ENCODE results near the gene MEIS2.

Gene MEIS2

DNA sequence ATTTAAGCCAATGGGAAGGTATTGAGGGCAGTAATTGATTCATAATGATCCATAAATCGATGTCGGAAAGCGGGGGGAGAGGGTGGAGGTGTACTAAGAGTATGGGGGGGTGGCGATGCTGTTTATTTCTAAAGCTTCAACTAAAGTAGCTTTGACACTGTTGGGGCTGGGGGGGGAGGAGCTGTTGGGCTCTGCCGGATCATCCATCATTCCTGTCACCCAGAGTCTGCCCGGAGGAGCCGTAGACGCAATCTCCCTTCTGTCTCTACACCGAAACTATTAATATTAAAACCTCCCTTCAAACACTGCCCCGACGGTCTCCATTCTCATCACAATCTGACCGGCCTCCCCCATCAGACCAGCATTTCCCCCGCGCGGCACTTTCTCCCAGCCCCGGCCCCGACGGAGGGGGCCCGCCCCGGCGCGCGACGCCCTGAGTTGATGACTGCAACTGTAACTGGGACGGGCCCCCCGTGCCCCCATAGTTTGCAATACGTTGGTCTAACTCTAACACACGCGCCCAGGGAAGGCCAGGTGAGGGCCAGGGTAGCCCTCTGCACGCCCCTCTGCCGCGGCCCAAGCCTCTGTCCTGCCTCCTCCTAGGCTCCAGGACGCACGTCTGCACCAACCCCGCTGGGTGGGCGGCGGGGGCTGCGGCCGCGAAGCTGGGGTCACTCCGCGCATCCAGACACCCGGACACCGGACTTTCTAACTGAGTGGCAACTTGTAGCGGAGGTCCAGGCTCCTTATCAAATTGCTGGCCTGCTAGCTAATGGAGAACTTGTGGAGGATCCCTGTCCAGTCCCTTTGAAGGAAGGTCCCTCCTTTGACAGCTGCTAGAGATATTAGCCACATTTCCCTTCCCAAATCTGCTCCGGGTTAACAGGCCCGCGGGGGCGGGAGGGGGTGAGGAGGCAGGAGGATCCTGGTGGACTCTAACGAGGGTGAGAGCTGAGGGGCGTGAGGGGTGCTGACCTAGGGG lies 212.0 kb downstream of the MEIS2 start:
- DNase-seq, result no peak

DNA sequence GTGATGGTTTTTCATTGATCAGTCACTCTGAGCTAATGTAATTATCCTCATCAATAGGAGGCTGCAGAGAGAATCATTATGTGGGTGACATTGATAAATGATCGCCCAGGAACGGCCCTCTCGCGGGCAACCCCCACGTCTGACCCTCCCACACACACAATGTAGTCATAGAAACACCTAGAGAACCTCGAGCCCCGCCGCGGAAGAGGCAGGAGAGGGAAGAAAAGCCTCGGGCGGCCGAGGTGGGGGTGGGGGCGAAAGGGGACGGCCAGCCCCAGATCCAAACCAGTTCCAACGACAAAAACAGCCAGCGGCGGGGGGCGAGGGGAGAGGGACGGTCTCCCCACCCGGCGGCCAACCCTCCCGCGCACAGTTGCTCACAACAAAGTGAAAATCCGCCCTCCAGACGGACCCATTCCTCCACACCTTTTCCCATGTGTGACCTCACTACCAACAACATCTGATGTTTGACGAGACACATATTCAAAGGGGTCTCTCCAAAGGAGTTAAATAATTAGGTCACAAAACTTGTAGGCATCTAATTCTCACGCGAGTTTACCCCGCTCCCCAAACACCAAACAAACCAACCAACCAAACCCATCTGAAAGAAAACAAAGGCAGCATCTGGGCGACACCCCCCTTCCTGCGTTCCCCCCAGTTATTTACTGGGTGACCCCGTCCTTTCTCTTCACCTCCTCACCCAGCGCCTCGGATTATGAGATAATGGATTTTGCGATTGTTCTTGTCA lies 213.0 kb downstream of the MEIS2 start:
- DNase-seq, result no peak

DNA sequence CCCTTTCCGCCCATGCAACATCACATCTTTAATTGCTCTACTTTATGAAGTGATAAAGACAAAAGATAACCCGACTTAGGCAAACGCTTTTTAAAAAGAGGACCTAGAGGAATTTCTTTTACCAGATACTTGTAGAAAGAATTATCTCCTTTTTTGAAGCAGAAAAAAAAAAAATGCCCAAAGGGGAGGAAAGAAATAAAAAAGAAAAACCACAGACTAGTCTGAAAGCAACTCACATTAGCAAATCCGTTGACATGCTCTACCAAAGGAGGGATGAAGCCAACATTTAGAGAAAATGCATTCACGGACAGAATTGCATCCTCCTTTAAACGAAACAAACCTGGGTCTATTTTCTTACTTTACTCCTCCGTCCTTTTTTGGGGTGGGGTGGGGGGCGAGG lies 213.6 kb downstream of the MEIS2 start:
- no peak for DNase-seq

DNA sequence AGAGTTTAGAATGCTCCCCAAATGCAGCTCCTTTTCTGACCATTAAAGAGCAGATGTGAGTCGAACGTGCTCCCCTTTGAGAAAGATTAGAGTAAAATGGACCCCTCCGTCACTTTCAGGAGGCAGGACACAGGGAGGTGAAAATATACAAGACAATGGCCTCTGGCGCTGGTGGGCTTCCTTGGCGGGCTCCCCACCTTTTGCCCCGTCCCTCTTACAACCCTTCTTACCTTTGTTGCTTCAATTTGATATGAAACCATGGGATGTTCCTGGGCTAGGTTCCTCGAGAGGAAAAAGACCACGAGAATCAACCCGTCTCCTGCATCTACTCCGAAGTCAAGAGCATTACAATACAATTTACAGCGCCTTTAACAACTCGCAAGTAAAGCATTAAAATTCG lies 214.2 kb downstream of the MEIS2 start:
- DNase-seq, result no peak

DNA sequence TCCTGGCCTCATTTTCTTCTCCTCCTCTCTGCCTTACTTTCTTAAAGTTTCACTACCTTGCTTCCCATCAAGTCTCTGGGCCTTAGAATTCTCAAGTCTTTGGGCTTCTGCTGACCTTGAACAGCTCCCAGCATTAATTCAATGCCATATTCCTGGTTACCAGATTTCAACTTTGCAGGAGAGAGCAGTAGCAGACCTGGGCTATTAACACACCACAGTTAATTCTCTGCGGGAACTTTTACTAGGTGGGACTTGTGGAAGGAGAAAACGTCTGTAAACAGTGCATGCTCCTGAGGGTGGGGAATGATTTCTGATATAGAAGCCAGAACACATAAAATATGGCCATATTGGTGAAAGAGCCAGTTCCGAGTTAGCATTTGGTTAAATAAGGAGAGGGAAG lies 214.6 kb downstream of the MEIS2 start:
- no peak for DNase-seq

DNA sequence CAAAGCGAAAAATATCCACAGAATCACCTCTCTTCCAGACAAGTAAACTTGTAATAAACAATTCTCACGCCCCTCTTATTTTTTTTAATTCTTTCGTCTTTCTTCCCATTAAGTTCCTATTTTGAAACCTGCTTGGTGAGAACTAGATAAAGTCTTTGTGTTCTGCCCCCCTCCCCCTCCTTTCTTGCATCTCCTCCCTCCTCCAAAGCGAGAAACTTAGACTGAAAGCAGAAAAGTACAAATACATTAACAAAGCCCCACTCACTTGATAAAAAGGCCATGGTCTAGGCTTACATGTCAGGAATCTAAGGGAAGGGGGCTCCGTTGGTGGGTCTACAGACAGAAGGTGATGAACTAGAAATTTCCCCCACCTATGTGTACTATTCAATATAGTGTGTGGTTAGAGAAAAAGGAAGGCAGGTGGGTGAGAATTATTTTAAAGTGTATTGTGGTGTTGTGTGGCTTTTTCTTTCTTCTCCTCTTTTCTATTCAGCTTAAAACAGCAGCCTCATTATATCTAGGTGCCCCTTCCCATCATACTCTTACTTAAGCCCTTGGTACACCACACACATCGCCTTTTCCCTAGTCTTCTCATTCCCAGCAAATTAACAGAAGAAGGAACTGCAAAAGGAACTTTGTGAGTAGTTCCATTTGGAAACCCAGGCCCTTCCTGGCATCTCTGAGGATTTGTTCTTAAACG lies 215.3 kb downstream of the MEIS2 start:
- DNase-seq, result no peak

DNA sequence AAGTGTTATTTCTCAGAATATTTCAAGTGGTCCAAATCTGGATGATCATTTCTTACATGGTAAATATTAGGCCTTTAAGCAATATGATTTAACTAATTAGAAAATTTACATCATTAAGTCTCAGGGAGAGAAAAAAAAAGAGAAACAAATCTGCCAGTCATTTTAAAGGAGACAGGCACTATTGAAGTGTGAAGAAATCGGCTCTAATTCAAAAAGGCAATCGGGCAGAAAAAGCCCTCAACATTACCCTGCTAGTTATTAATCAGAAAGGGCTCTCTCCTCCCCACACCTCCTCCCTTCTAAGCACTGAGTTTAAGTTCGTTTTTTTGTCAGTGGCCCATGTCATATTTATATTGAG lies 215.9 kb downstream of the MEIS2 start:
- DNase-seq, result no peak

DNA sequence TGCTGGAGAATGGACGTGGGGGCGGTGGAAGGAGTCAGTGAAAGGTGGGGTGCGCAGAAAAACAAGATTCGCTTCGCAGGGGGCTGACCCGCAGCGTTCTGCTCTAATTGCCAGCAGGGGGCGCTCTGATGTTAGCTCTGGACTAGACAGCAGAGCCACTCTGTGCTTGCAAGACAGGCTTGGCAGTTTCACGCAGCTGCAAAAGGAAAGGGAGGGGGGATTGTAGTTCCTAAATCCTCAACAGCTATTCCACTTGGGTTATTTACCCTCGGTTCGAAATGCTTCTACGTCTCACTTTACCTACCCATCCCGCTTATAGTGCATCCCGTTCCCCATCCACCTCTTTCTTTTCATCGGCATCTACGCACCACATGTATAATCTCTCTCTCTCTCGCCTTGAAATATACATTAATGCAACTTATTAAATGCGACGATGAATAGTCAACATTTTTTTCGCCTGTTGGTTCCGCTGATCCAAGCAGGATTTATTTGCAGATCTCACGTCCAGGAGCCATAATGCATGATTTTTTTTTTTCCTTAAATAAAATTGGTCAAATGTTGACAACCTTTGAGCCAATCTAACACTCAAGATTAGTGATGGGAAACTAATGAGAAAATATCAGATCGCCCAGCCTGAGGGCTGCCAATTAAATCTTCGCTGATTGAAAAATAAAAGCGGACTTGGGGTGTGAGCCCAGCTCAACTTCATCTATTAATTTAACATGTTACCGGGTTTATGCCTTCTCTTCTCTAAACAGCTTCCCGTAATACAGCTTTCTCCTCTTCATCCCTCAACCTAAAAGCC lies 216.4 kb downstream of the MEIS2 start:
- DNase-seq, result peak; percentile 21

DNA sequence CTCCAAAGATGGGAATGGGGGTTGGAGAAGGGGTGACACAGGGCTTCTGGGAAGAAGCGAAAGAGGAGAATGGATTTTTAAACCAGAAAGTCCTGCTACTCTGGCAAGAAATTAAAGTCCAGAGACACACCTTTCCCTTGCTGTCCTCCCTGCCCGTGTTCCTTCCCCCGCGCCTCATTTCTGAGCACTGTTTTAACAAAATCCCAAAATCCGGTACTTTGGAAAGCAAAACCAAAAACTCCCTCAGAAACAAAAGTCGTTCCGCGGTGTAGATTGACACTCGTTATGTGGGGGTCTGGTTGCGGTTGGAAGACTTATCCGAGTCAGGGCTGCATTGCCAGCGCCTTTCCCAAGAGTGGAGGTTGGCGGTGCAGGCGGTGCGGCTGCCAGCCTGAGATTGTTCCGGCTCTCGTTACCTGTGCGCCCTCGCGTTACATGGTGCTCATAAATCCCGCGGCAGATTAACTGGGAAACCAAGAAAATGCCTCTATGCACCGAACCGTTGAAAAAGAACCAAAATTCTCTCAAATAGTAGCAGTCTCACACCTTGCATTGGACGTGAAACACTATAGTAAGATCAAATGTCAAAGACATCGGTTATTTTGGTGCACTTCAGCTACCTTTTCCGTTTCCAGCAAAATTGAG lies 217.7 kb downstream of the MEIS2 start:
- no peak for DNase-seq

DNA sequence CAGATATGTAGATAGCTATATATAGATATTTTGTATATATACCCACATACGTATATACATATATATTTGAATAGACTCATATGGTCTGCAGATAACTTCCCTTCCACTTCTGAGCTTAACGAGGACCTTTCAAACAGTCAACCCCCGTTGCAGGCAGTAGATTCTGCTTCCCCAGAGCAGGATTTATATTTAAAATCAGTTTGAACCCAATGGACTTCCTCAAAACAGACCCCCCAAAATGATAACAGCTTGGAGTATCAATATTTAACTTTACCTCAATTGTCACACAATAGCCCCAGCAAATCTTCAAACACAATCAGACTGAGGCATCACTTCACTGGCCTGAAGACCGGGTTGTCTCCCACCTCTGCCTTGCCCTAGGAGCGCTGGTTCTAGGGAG lies 218.3 kb downstream of the MEIS2 start:
- no peak for DNase-seq

DNA sequence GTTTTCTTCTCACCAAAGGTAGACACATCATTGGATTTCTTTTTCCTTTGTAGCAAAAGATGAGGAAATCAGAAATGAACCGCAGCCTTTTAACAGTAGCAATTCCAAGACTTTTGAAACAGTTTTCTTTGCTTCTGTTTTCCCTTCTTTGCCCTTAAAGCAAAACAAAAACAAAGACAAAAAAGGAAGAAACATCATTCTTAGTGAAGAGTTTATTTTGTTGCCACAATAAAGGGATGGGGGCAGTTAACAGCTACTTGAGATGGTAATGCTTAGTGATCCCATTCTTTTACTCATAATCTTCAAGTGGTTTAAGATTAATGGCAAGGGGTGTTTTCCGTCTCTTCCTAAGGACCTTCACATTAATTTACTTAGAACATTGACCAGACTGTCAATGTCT lies 218.8 kb downstream of the MEIS2 start:
- no peak for DNase-seq

DNA sequence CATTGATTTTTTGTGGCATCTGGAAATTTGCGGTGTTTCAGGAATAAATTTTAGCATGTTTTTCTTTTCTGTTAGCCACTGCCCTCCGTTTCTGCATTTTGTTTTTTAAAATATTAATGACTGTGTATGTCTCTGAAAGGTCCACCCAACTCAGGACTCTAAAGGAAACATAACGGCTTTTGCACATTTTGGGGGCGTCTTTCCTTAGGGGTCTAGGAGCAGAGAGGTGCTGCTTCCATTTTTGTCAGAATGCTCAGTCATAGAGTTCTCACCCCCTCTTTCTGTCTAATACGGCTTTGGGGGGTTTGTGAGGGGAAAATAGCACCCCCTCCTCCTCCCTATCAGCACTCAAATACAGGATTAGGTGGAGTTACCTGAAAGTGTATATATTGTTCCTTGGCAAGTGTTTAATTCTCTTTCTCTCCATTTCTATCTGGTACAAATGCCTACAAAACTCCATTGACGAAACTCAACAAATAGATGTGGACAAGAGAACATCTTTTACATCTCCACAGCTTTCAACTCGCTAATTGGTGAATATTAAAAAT lies 219.4 kb downstream of the MEIS2 start:
- DNase-seq, result no peak

DNA sequence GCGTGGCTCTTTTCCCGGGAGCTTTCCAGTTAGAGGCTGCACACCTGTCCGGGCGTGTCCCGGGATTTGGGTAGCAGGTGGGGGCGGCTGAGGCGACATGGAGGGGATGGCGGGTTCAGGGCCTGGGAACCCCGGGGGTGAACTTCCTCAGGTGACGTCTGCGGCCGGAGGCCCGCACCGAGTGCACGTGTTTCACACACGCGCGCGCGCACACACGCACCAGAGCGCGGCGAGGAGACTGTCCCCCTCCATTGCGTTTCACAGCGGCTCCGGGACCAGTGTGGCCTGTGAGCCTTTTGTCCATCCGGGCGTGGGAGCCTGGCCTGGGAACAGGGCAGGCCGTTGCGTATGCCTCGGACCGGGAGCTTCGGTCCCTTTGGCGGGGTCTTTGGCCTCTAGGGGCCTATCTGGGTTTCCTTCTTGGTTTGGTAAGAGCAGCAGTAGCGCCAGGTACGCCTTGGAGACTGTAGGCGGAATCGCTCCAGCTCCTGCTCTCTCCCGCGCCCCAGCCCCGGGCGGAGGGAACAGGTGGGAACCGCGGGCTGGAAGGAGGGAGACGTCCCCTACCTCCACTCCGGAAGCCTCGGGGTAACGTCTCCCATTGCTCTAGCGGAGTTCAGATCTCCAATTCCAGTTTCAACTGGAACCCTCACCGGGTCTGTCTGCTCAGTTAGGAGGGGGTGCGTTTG lies 220.0 kb downstream of the MEIS2 start:
- DNase-seq, result no peak

DNA sequence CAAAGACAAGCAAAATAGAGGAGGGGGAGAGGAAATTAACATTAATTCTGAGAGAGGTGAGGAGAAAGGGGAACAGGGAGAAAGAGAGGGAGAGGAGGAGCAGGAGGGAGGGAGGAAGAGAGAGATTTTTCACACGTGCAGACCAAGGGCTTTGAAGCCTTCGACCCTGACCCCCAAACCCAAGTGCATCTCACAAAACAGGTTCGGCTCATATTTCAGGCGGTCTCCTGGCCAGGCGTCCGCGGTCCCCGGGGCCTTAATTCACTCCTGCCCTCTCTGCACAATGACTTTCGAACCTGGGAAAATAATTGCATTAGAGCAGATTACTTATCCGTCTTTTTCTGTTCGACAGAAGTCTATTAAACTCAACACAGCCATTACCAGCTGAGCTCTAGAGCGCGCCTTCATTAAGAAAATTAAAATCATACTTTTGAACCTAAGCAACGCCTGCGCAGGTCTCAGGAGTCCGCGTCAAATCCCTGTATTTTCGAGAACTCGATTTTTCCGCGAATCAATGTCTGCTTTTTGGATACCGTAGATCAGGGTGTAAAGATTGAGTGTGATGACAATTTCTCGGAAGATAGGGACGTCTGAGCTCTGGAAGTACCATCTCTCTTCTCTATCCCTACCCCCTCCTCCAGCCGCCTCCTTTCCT lies 220.7 kb downstream of the MEIS2 start:
- no peak for DNase-seq

DNA sequence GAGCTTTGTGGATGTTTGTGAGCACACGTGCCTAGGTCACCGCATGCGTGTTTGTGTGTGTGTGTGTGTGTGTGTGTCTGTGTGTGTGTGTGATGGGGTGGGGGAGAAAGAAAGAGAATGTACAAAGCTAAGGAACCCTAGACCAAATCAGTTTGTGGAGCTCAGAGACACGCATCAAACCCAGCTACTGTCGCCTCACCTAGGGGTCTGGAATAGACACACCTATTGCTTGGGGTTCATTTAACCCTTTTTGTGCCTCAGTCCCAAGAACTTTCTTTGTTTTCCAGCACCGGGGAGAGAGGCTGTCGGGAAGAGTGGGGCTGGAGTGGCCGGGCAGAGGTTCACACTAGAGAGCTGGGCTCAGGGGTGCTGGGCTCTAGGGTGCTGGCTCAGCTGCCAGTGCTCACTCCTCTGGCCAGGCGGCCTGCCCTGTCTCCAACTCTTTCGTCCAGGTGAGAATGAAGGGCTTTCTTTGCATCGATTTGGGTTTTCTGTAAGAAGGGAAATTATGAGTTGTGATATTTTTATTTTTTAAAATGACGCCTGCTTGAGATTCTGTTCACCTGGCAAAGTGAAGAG lies 221.6 kb downstream of the MEIS2 start:
- no peak for DNase-seq

DNA sequence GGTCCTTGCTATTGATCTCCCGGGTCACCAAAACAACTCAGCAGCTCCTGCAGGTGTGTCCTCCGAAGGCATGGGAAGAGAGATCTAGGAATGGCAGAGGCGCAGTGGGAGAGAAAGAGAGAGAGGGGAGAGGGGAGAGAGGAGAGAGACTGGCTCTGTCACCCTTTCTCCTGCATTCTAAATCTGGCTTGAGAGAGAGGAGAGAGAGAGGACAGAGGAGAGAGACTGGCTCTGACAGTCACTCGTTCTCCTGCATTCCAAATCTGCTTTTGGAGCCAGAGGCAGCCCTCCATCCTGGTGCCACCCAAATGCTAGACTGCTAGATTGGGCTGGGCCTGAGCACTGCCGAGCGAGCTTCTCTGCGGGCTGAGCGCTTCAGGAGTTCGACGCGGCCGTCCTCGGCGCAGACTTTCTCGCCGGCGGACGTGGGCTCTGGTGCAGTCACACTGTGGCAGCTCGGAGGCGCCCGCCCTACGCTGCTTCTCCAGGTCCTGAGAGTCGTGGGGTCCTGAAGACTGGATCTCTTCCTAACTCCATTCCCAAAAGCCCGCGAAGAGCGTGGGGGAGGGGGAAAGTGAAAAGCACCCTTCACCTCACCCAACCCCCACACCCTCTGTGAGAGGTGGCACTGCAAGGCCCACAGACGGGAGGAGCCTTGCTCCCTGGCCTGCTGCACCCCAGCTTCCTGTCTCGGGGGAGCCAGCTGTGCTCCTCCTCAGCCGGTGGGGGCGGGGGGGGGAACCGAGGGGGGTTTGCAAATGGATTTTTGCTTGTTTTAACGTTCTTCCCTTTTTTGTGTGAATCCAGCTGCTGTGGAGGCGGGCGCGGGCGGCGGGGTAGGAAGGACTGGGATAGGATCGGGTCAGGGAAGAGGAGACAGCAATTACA lies 222.3 kb downstream of the MEIS2 start:
- DNase-seq, result no peak

DNA sequence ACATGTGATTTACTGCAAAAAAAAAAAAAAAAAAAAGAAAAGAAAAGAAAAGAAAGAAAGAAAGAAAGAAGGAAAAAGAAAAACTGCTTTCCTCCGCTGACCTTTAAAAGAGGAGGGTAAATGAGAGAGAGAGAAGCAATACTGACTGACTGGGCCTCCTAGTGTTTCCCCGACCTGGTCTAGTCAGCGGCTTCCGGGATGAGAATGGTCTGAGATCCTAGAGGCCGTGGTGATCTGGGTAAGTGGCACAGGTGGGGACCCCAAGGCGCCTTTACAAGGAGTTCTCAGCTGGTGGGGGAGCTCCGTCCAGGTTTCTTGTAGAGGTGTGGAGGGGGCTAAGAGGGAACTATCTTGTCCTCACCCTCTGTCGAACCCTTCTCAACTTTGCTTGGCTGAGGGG lies 223.1 kb downstream of the MEIS2 start:
- no peak for DNase-seq

DNA sequence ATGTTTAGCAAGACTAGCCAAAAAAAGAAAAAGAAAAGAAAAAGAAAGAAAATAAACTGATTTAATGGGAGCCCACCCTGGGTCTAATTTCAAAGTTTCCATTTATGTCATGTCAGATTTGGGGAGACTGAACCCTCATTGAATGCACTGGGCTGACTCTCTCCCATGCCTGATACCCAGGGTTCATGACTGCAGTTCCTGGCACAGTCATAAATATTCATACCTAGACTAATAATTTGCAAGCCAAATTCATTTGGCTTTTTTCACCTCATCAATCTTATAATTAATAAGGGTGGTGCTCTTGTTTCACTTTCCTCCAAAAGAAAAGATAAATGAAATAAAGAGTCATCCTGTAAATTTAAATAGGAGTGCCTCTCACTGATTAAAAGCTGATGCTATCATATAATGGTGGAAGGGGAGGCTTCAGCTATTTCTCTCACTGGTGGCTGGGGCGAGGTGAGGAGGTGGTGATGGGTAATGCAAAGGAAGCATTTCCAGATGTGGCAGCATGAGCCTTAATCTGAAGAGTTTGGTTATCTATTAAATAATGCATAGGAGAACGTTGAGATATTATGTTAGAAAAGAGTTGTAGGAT lies 224.5 kb downstream of the MEIS2 start:
- no peak for DNase-seq

DNA sequence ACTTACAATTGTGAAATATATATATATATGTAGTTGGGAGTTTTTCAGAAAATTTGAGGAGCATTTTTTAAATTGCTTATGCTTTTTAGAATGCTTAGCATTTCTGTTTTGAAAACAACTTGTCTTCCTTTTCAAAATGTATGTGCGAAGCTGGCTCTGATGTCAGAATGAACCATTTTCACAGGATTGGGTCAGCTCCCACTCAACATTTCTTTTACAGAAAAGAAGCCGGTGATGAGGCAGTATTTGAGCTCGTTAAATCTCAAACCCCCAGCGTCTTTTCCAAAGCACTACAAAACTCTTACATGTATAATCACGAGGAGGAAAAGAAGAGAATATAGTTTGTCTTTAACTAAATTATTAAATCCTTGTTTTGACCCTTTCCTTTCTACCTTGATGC lies 225.4 kb downstream of the MEIS2 start:
- no peak for DNase-seq
